HS-5 (cell line): Measurements from ENCODE around the gene TTC13.
"Not testable (repeated sequence)": the region's sequence is repeated elsewhere in the genome, so short reads cannot be mapped to it uniquely, and the experiment has no call there.

Experiments used
- DNase-seq: peaks from one replicate; pipeline ENCODE4 v3.0.0-alpha.2; 2012; ENCODE audit warnings: low read depth

The TTC13 gene

GRCh38 chr1:230986976-230987375 lies 8.3 kb upstream of the TTC13 start:
- DNase-seq = no peak

- no peak for DNase-seq
Observed at GRCh38 chr1:230985711-230986110, 7.0 kb upstream of the TTC13 start.

- DNase-seq = not testable (repeated sequence)
Observed at GRCh38 chr1:230984622-230985515, 6.2 kb upstream of the TTC13 start.

- DNase-seq = no peak
Observed at GRCh38 chr1:230983811-230984210, 5.2 kb upstream of the TTC13 start.

GRCh38 chr1:230982696-230983095 lies 4.0 kb upstream of the TTC13 start:
- no peak for DNase-seq

GRCh38 chr1:230979952-230980351 lies 1.3 kb upstream of the TTC13 start:
- DNase-seq = no peak

GRCh38 chr1:230979389-230979716 lies 692 bp upstream of the TTC13 start:
- DNase-seq = no peak

GRCh38 chr1:230977761-230978490 lies 735 bp downstream of the TTC13 start:
- no peak for DNase-seq

- no peak for DNase-seq
Observed at GRCh38 chr1:230976825-230977747, 1.6 kb downstream of the TTC13 start.

GRCh38 chr1:230976360-230976759 lies 2.3 kb downstream of the TTC13 start:
- DNase-seq = no peak

- no peak for DNase-seq
Observed at GRCh38 chr1:230975636-230976035, 3.0 kb downstream of the TTC13 start.

GRCh38 chr1:230972855-230973271 lies 5.8 kb downstream of the TTC13 start:
- DNase-seq = no peak

GRCh38 chr1:230971771-230972170 lies 6.9 kb downstream of the TTC13 start:
- no peak for DNase-seq

GRCh38 chr1:230970432-230970831 lies 8.2 kb downstream of the TTC13 start:
- no peak for DNase-seq

- no peak for DNase-seq
Observed at GRCh38 chr1:230966358-230966873, 12.2 kb downstream of the TTC13 start.

- DNase-seq = no peak
Observed at GRCh38 chr1:230965535-230965934, 13.1 kb downstream of the TTC13 start.

GRCh38 chr1:230964896-230965295 lies 13.8 kb downstream of the TTC13 start:
- DNase-seq = no peak

GRCh38 chr1:230958370-230958769 lies 20.3 kb downstream of the TTC13 start:
- DNase-seq = no peak

- DNase-seq = no peak
Observed at GRCh38 chr1:230957580-230957989, 21.1 kb downstream of the TTC13 start.

- DNase-seq = no peak
Observed at GRCh38 chr1:230950404-230950803, 28.3 kb downstream of the TTC13 start.

GRCh38 chr1:230948903-230949302 lies 29.8 kb downstream of the TTC13 start:
- DNase-seq = no peak

GRCh38 chr1:230948301-230948700 lies 30.4 kb downstream of the TTC13 start:
- DNase-seq = no peak
